Transverse colon (tissue), 4 donors: Measurements from ENCODE around the gene LMO1. TPM values are rescaled to one million over a fixed set of nuclear protein-coding genes. Genes with fewer than 3 reads are reported as not detected.

Experiments used
- DNase-seq: peaks from one replicate; pipeline ENCODE4 v3.0.0-alpha.2; 2019
- H3K27ac ChIP-seq, 4 donors: fragments of 200-600 bp; sonication (generic); 2 replicates each; pipeline ENCODE4 v1.5.1; 2016 to 2018; ENCODE audit warnings: inconsistent platforms in 4 of 4
- H3K27me3 ChIP-seq: fragments of 200-600 bp; sonication (generic); 2 replicates; pipeline ENCODE4 v1.5.1; 2017; ENCODE audit warnings: inconsistent platforms
- H3K36me3 ChIP-seq, 4 donors: fragments of 200-600 bp; sonication (generic); 2 replicates each; pipeline ENCODE4 v1.5.1; 2017 to 2019; ENCODE audit warnings: inconsistent platforms in 4 of 4
- H3K4me1 ChIP-seq, 4 donors: fragments of 200-600 bp; sonication (generic); 2 replicates each; pipeline ENCODE4 v1.5.1; 2017 to 2020; ENCODE audit warnings: inconsistent platforms in 4 of 4
- H3K4me3 ChIP-seq, 4 donors: fragments of 200-600 bp; sonication (generic); 1 replicate in 1 of 4; 2 replicates in 3 of 4; pipeline versions ENCODE4 v1.5.1 to v1.6.1; 2017 to 2019; ENCODE audit warnings: inconsistent platforms in 4 of 4
- H3K9me3 ChIP-seq, 2 donors: fragments of 200-600 bp; sonication (generic); 2 replicates each; pipeline ENCODE4 v1.5.1; 2017 to 2019; ENCODE audit warnings: inconsistent platforms in 2 of 2
- EP300 ChIP-seq: sonication (generic); formaldehyde crosslinking; IDR thresholded peaks from one replicate; pipeline ENCODE4 v1.6.1; 2017; ENCODE audit warnings: antibody characterized with exemption, low read depth
- POLR2A ChIP-seq: fragments of 450-650 bp; IDR thresholded peaks from one replicate; pipeline ENCODE4 v1.6.1; 2016; ENCODE audit warnings: antibody characterized with exemption, mild to moderate bottlenecking, moderate library complexity
- POLR2AphosphoS5 ChIP-seq, 3 donors: sonication (generic); formaldehyde crosslinking; IDR thresholded peaks; one replicate each; pipeline ENCODE4 v1.6.1; 2016; ENCODE audit warnings: antibody characterized with exemption in 3 of 3
- WGBS, 2 donors: methylation state at CpG; one replicate each; pipeline ENCODE4 v1.1.5; 2018; ENCODE audit warnings: low coverage in 1 of 2; 5-methylcytosine and 5-hydroxymethylcytosine counted together
- in situ Hi-C, 4 donors: fragments of 200-750 bp; cut with MboI; loops; one replicate each; pipeline versions ENCODE4 v1.15.0 to v1.15.1; 2017; ENCODE audit warnings: low sequenced_read_pairs in 3 of 4, low pct_ligation_motif_present in 1 of 4, low pct_unique_long_range_greater_than_20kb in 1 of 4
- intact Hi-C: fragments of 100-400 bp; cut with DNase I; formaldehyde crosslinking; loops from one replicate; pipeline ENCODE4 v1.15.1; 2023; ENCODE audit warnings: low total_unique reads
- total RNA-seq, 4 donors: library from RNA; depleted of rRNA; stranded (reverse); fragments of >200 nt; gene quantifications; one replicate each; pipeline ENCODE4 v1.1.0, GENCODE V29; 2016
- TF ChIP-seq, protein P1 (sequence below), 5 experiments: fragments of 200-600 bp in 3 of 5; fragments of 450-650 bp in 2 of 5; sonication (generic) in 3 of 5; IDR thresholded peaks; 1 replicate in 2 of 5; 2 replicates in 3 of 5; pipeline ENCODE4 v1.5.1; 2016 to 2017; ENCODE audit warnings: antibody characterized with exemption in 5 of 5, inconsistent platforms in 3 of 5, mild to moderate bottlenecking in 2 of 5, moderate library complexity in 1 of 5

LMO1 gene
- total RNA-seq, 4 donors from 2014 or later, result not detected

GRCh38 chr11:8309862-8310261 lies 46.2 kb upstream of the LMO1 start:
- Histone ChIP-seq H3K27ac (no peak overlapping the region), H3K9me3 (peaks cover 0 to 1% of the 10 kb centered on the region in 2 donors), H3K4me1 (no peaks in the 10 kb centered on the region), H3K36me3 (no peaks in the 10 kb centered on the region), H3K27me3 (no peaks in the 10 kb centered on the region), H3K4me3 (no peak overlapping the region)
- no peak for DNase-seq
- WGBS, 2 donors, result 0 to 55% methylated on average over 1 to 3 of the region's 3 CpGs
- no peak for TF ChIP-seq POLR2A
- in situ Hi-C loops (no loop called here), intact Hi-C loops (no loop called here)

- Histone ChIP-seq H3K4me1 (no peaks in the 10 kb centered on the region), H3K4me3 (no peak overlapping the region), H3K36me3 (no peaks in the 10 kb centered on the region), H3K27ac (no peak overlapping the region), H3K27me3 (no peaks in the 10 kb centered on the region), H3K9me3 (peaks cover 0 to 5% of the 10 kb centered on the region in 2 donors)
- 81 to 90% methylated on average over 4 to 9 of the region's 9 CpGs for WGBS, 2 donors
- intact Hi-C loops (no loop called here), in situ Hi-C loops (no loop called here)
- TF ChIP-seq, protein P1, sequence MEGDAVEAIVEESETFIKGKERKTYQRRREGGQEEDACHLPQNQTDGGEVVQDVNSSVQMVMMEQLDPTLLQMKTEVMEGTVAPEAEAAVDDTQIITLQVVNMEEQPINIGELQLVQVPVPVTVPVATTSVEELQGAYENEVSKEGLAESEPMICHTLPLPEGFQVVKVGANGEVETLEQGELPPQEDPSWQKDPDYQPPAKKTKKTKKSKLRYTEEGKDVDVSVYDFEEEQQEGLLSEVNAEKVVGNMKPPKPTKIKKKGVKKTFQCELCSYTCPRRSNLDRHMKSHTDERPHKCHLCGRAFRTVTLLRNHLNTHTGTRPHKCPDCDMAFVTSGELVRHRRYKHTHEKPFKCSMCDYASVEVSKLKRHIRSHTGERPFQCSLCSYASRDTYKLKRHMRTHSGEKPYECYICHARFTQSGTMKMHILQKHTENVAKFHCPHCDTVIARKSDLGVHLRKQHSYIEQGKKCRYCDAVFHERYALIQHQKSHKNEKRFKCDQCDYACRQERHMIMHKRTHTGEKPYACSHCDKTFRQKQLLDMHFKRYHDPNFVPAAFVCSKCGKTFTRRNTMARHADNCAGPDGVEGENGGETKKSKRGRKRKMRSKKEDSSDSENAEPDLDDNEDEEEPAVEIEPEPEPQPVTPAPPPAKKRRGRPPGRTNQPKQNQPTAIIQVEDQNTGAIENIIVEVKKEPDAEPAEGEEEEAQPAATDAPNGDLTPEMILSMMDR (IDR thresholded peaks at IDR 0.05), result no peak
- TF ChIP-seq POLR2A (no peak), POLR2AphosphoS5 (IDR thresholded peaks at IDR 0.05) (no peak)
- DNase-seq, result no peak
Observed at GRCh38 chr11:8309311-8309710, 45.6 kb upstream of the LMO1 start.

DNA sequence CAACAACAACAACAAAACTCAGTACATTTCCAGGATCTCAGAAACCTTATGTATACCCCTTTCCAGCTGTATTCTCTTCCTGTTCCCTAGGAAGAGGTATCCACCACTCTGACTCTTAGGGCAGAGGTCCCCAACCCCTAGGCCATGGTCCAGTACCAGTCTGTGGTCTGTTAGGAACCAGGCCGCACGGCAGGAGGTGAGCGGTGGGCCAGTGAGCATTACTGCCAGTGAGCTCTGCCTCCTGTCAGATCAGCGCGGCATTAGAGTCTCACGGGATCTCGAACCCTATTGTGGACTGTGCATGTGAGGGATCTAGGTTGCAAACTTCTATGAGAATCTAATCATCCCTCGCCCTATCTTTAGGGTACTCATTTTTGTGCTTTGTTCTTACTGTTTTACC lies 43.9 kb upstream of the LMO1 start:
- Histone ChIP-seq H3K36me3 (no peaks in the 10 kb centered on the region), H3K4me3 (no peak overlapping the region), H3K4me1 (no peaks in the 10 kb centered on the region), H3K27ac (no peak overlapping the region), H3K27me3 (no peaks in the 10 kb centered on the region), H3K9me3 (peaks cover 0 to 5% of the 10 kb centered on the region in 2 donors)
- in situ Hi-C loops, result no loop called here
- DNase-seq, result no peak
- TF ChIP-seq POLR2AphosphoS5 (IDR thresholded peaks at IDR 0.05) (no peak), POLR2A (no peak), EP300 (no peak)
- TF ChIP-seq, protein P1 (IDR thresholded peaks at IDR 0.05), result no peak
- intact Hi-C loops, result no loop called here
- WGBS, 2 donors, result 83% methylated on average over 1 to 8 of the region's 8 CpGs

DNA sequence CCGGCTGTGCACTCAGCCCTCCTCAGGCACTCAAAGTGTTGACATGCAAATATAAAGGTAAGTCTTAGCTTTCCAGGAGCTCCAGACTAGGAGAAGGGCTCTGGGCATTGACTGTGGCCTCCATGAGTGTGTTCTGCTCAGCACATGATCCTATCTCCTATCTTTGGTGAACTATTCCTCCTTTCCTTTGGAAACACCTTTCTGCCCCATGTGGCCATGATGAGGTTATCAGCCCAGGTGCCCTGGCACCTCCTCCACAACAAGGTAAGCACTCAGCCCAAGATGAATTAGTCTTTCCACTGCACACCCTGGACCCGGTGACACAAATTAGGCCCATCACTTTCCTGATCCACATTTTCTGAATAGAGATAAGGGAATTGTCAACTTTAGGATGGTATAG lies 37.9 kb upstream of the LMO1 start:
- H3K27ac ChIP-seq, result no peak overlapping the region
- WGBS, 2 donors, result 83 to 89% methylated on average over 2 of the region's 2 CpGs

More for the DNA sequence above, 37.9 kb upstream of the LMO1 start:
- no peaks in the 10 kb centered on the region for H3K4me1 ChIP-seq
- no peaks in the 10 kb centered on the region for H3K27me3 ChIP-seq
- TF ChIP-seq POLR2A (no peak), EP300 (no peak), POLR2AphosphoS5 (IDR thresholded peaks at IDR 0.05) (no peak)
- TF ChIP-seq, protein P1 (IDR thresholded peaks at IDR 0.05), result no peak
- H3K4me3 ChIP-seq, result no peak overlapping the region
- intact Hi-C loops, result no loop called here
- H3K36me3 ChIP-seq, result no peaks in the 10 kb centered on the region
- peaks cover 0 to 5% of the 10 kb centered on the region in 2 donors for H3K9me3 ChIP-seq
- in situ Hi-C loops, result no loop called here
- DNase-seq, result no peak
